Osteoblast (primary cell): Measurements from ENCODE around the gene TBL2. TPM values are rescaled to one million over a fixed set of nuclear protein-coding genes. Genes with fewer than 3 reads are reported as not detected.

Source experiments
- DNase-seq: peaks from one replicate; pipeline ENCODE4 v3.0.0; 2011; ENCODE audit warnings: low spot score, mixed read lengths; ENCODE audit not compliant: insufficient read length; ENCODE audit errors: missing footprints
- H2AFZ ChIP-seq: 2 replicates; pipeline ENCODE4 v1.6.0; 2011; ENCODE audit warnings: mild to moderate bottlenecking, low read length
- H3K27ac ChIP-seq: 2 replicates; pipeline ENCODE4 v1.5.1; 2011; ENCODE audit warnings: mild to moderate bottlenecking, low read depth, low read length, moderate library complexity
- H3K27me3 ChIP-seq: 2 replicates; pipeline ENCODE4 v1.6.0; 2012; ENCODE audit warnings: mild to moderate bottlenecking, control low read depth, inconsistent platforms, low read length, moderate library complexity; ENCODE audit not compliant: insufficient read depth
- H3K36me3 ChIP-seq: 2 replicates; pipeline ENCODE4 v1.5.1; 2011; ENCODE audit warnings: mild to moderate bottlenecking, low read length, control low read depth, moderate library complexity; ENCODE audit not compliant: insufficient read depth
- H3K4me1 ChIP-seq: 2 replicates; pipeline ENCODE4 v1.5.1; 2011; ENCODE audit warnings: mild to moderate bottlenecking, low read length, control low read depth, moderate library complexity; ENCODE audit not compliant: insufficient read depth
- H3K4me2 ChIP-seq: 2 replicates; pipeline ENCODE4 v1.6.0; 2011; ENCODE audit warnings: mild to moderate bottlenecking, low read length; ENCODE audit not compliant: insufficient read depth
- H3K4me3 ChIP-seq: fragments of 200-600 bp; sonication (generic); 3 replicates; pipeline ENCODE4 v1.5.1; 2012; ENCODE audit warnings: mild to moderate bottlenecking, low read length, inconsistent platforms; ENCODE audit not compliant: insufficient read depth
- H3K79me2 ChIP-seq: 2 replicates; pipeline ENCODE4 v1.6.0; 2012; ENCODE audit warnings: mild to moderate bottlenecking, low read length, control low read depth, inconsistent platforms; ENCODE audit not compliant: insufficient read depth
- H3K9me3 ChIP-seq: 2 replicates; pipeline ENCODE4 v1.5.1; 2011; ENCODE audit warnings: low read depth, low read length, control low read depth
- H4K20me1 ChIP-seq: 2 replicates; pipeline ENCODE4 v1.6.0; 2012; ENCODE audit warnings: mild to moderate bottlenecking, low read length, control low read depth; ENCODE audit not compliant: insufficient read depth
- CTCF ChIP-seq: IDR thresholded peaks from 2 replicates; pipeline ENCODE4 v1.5.1; 2011; ENCODE audit warnings: mild to moderate bottlenecking, low read depth, low read length, moderate library complexity; ENCODE audit errors: extremely low read depth
- total RNA-seq: library from RNA; depleted of rRNA; stranded (reverse); fragments of >200 nt; gene quantifications from 2 replicates; pipeline ENCODE4 v1.2.3, GENCODE V29; 2012

The TBL2 gene
- total RNA-seq, 1 donor: 56.1 TPM

GRCh38 chr7:73519867-73520672 lies 58.3 kb downstream of the TBL2 start:
- no peaks in the 10 kb centered on the region for H3K27me3 ChIP-seq
- peak; percentile 84 for DNase-seq
- peak overlapping the region; percentile 90 for H3K4me2 ChIP-seq
- H4K20me1 ChIP-seq: peaks cover 31% of the 10 kb centered on the region
- H3K27ac ChIP-seq: peak overlapping the region; percentile 48
- peak overlapping the region; percentile 94 for H3K4me3 ChIP-seq
- H3K4me1 ChIP-seq: peaks cover 22% of the 10 kb centered on the region
- peaks cover 23% of the 10 kb centered on the region for H3K36me3 ChIP-seq
- TF ChIP-seq CTCF: no peak
- peaks cover 64% of the 10 kb centered on the region for H3K79me2 ChIP-seq
- H3K9me3 ChIP-seq: no peaks in the 10 kb centered on the region
- H2AFZ ChIP-seq: no peak overlapping the region

- no peak for TF ChIP-seq CTCF
- Histone ChIP-seq H3K27me3 (no peaks in the 10 kb centered on the region), H3K27ac (no peak overlapping the region), H3K9me3 (no peaks in the 10 kb centered on the region), H3K4me1 (peaks cover 22% of the 10 kb centered on the region), H3K4me2 (peak overlapping the region; percentile 90), H2AFZ (no peak overlapping the region), H3K79me2 (peaks cover 80% of the 10 kb centered on the region), H3K4me3 (peak overlapping the region; percentile 94), H3K36me3 (peaks cover 33% of the 10 kb centered on the region), H4K20me1 (peaks cover 34% of the 10 kb centered on the region)
- no peak for DNase-seq
These were observed 59.9 kb downstream of the TBL2 start for GRCh38 chr7:73518470-73518869.

Other genes with a start within 250 kb of the TBL2 start
- 0.29 and 0.36 TPM in 2 replicates for gene FZD9, start 144.8 kb downstream of the TBL2 start, total RNA-seq
- 58.3 and 61.2 TPM in 2 replicates for gene BAZ1B, start 56.3 kb downstream of the TBL2 start, total RNA-seq
- gene BCL7B, start 20.9 kb downstream of the TBL2 start, total RNA-seq: 26.8 and 32.9 TPM in 2 replicates
- gene MLXIPL, start 45.9 kb upstream of the TBL2 start, total RNA-seq: 0.29 and 0.72 TPM in 2 replicates
- gene VPS37D, start 89.3 kb upstream of the TBL2 start, total RNA-seq: 5.8 and 5.9 TPM in 2 replicates
- 2.9 TPM in 2 replicates for gene DNAJC30, start 104.9 kb upstream of the TBL2 start, total RNA-seq
- gene BUD23, start 105.0 kb upstream of the TBL2 start, total RNA-seq: 33.9 and 36.9 TPM in 2 replicates
- gene STX1A, start 141.1 kb upstream of the TBL2 start, total RNA-seq: 15.9 and 17.4 TPM in 2 replicates
- gene ABHD11, start 160.2 kb upstream of the TBL2 start, total RNA-seq: 6.5 and 8.7 TPM in 2 replicates
- not detected in 2 replicates for gene CLDN3, start 191.7 kb upstream of the TBL2 start, total RNA-seq